Measurements from ENCODE around the gene ZNF664. TPM values are rescaled to one million over a fixed set of nuclear protein-coding genes. Genes with fewer than 3 reads are reported as not detected.

ZNF664 gene
- total and polyA plus RNA-seq, 2 of the 8 experiments (the other 6 are each of a cell fraction or from before 2014, with no cell fraction given): 22.8 to 51.4 TPM

GRCh38 chr12:123998344-123998990, 25.5 kb downstream of the ZNF664 start (continued):
- no peak for TF ChIP-seq TBP (IDR thresholded peaks at IDR 0.05; ENCODE audit: low read depth, low read length)
- TF ChIP-seq, protein P1, sequence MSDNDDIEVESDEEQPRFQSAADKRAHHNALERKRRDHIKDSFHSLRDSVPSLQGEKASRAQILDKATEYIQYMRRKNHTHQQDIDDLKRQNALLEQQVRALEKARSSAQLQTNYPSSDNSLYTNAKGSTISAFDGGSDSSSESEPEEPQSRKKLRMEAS (IDR thresholded peaks at IDR 0.05): no peak
- TF ChIP-seq RBBP5 (IDR thresholded peaks at IDR 0.05; ENCODE audit: borderline replicate concordance, low read depth, low read length): no peak
